NT2/D1 (cell line): Measurements from ENCODE around the gene OR52H1.

ENCODE experiments used
- SUZ12 ChIP-seq: IDR thresholded peaks from 2 replicates; pipeline ENCODE4 v1.6.1; 2011; ENCODE audit not compliant: insufficient read length, insufficient read depth; ENCODE audit errors: extremely low read depth
- ZNF274 ChIP-seq: IDR thresholded peaks from 2 replicates; pipeline ENCODE4 v1.6.1; 2011; ENCODE audit warnings: mild to moderate bottlenecking, low read depth, low read length

DNA sequence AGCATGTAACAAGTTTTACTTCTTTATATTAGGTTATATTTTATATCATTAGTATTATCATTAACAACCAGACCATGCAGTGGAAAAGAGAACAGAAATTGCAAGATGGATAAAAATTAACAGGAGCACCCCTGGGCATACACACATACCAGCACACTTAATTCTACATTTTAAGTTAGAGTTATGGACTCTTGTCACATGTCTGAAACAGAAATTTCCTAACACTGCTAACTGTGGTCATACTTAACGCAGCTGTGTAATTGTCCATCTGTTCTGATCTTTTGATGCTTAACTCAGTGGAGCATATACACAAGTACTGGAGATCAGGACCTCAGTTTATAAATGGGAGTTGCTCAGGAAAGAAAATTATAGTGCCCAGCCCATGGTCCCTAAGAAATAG, 358 bp downstream of the OR52H1 start:
- TF ChIP-seq SUZ12 (no peak), ZNF274 (no peak)
